ENCODE data around the gene TAGLN2. TPM values are rescaled to one million over a fixed set of nuclear protein-coding genes. Genes with fewer than 3 reads are reported as not detected.

TAGLN2 gene
- 100 to 1,000 TPM; 457 to 593 TPM for total RNA-seq

- Mint-ChIP-seq H3K4me1 (peaks cover 45% of the 10 kb centered on the region), H3K27ac (peak within 1 kb of the TSS; percentile 99), H3K36me3 (ENCODE audit: low read depth) (peaks cover 57% of the 10 kb centered on the region), H3K4me3 (peak within 1 kb of the TSS; percentile 89), H3K9me3 (no peaks in the 10 kb centered on the region), H3K27me3 (no peaks in the 10 kb centered on the region)
- ATAC-seq (replicated peaks): peak; percentile 66
These were observed at the start of gene TAGLN2 for GRCh38 chr1:159924791-159925718. Gene TAGLN2, minus strand, starts transcription at chr1:159925507. Its CDS starts 4,998 bp downstream, at chr1:159920509.

GRCh38 chr1:159974350-159974965 is 49.2 kb upstream of the TAGLN2 start:
- Mint-ChIP-seq H3K4me1 (no peaks in the 10 kb centered on the region), H3K36me3 (ENCODE audit: low read depth) (no peaks in the 10 kb centered on the region), H3K27me3 (peaks cover 21% of the 10 kb centered on the region), H3K9me3 (no peaks in the 10 kb centered on the region), H3K27ac (no peak overlapping the region), H3K4me3 (no peak overlapping the region)
- no peak for ATAC-seq (replicated peaks)

- Mint-ChIP-seq H3K36me3 (ENCODE audit: low read depth) (no peaks in the 10 kb centered on the region), H3K9me3 (no peaks in the 10 kb centered on the region), H3K27me3 (peaks cover 20% of the 10 kb centered on the region), H3K27ac (no peak overlapping the region), H3K4me1 (no peaks in the 10 kb centered on the region), H3K4me3 (no peak overlapping the region)
- ATAC-seq (replicated peaks): no peak
These were observed 48.1 kb upstream of the TAGLN2 start for GRCh38 chr1:159973350-159973940.

GRCh38 chr1:159972443-159973205 is 47.3 kb upstream of the TAGLN2 start:
- no peaks in the 10 kb centered on the region for H3K4me1 Mint-ChIP-seq
- peaks cover 27% of the 10 kb centered on the region for H3K27me3 Mint-ChIP-seq
- no peak overlapping the region for H3K4me3 Mint-ChIP-seq
- H3K36me3 Mint-ChIP-seq (ENCODE audit: low read depth): no peaks in the 10 kb centered on the region
- no peaks in the 10 kb centered on the region for H3K9me3 Mint-ChIP-seq
- ATAC-seq (replicated peaks): no peak
- H3K27ac Mint-ChIP-seq: no peak overlapping the region

GRCh38 chr1:159970932-159971342 is 45.6 kb upstream of the TAGLN2 start:
- Mint-ChIP-seq H3K9me3 (no peaks in the 10 kb centered on the region), H3K4me1 (no peaks in the 10 kb centered on the region), H3K36me3 (ENCODE audit: low read depth) (no peaks in the 10 kb centered on the region), H3K27ac (no peak overlapping the region), H3K27me3 (peaks cover 20% of the 10 kb centered on the region), H3K4me3 (no peak overlapping the region)
- no peak for ATAC-seq (replicated peaks)

GRCh38 chr1:159968901-159969300 is 43.6 kb upstream of the TAGLN2 start:
- ATAC-seq (replicated peaks): no peak
- Mint-ChIP-seq H3K4me1 (no peaks in the 10 kb centered on the region), H3K27me3 (peaks cover 29% of the 10 kb centered on the region), H3K36me3 (ENCODE audit: low read depth) (no peaks in the 10 kb centered on the region), H3K4me3 (no peak overlapping the region), H3K27ac (no peak overlapping the region), H3K9me3 (no peaks in the 10 kb centered on the region)

GRCh38 chr1:159965263-159965662 is 40.0 kb upstream of the TAGLN2 start:
- ATAC-seq (replicated peaks): no peak
- no peaks in the 10 kb centered on the region for H3K4me1 Mint-ChIP-seq
- peaks cover 25% of the 10 kb centered on the region for H3K27me3 Mint-ChIP-seq
- H3K4me3 Mint-ChIP-seq: no peak overlapping the region
- H3K36me3 Mint-ChIP-seq (ENCODE audit: low read depth): no peaks in the 10 kb centered on the region
- H3K27ac Mint-ChIP-seq: no peak overlapping the region
- no peaks in the 10 kb centered on the region for H3K9me3 Mint-ChIP-seq

- Mint-ChIP-seq H3K9me3 (no peaks in the 10 kb centered on the region), H3K27ac (no peak overlapping the region), H3K4me1 (no peaks in the 10 kb centered on the region), H3K27me3 (peaks cover 29% of the 10 kb centered on the region), H3K4me3 (no peak overlapping the region), H3K36me3 (ENCODE audit: low read depth) (no peaks in the 10 kb centered on the region)
- ATAC-seq (replicated peaks): no peak
These were observed 38.8 kb upstream of the TAGLN2 start for GRCh38 chr1:159964144-159964543.

- no peak for ATAC-seq (replicated peaks)
- Mint-ChIP-seq H3K27me3 (peaks cover 16% of the 10 kb centered on the region), H3K4me1 (peaks cover 5% of the 10 kb centered on the region), H3K9me3 (no peaks in the 10 kb centered on the region), H3K36me3 (ENCODE audit: low read depth) (no peaks in the 10 kb centered on the region), H3K27ac (no peak overlapping the region), H3K4me3 (no peak overlapping the region)
These were observed 36.9 kb upstream of the TAGLN2 start for GRCh38 chr1:159962176-159962575.

GRCh38 chr1:159961636-159962035 is 36.3 kb upstream of the TAGLN2 start:
- no peak overlapping the region for H3K4me3 Mint-ChIP-seq
- H3K27me3 Mint-ChIP-seq: peaks cover 16% of the 10 kb centered on the region
- H3K9me3 Mint-ChIP-seq: no peaks in the 10 kb centered on the region
- no peaks in the 10 kb centered on the region for H3K36me3 Mint-ChIP-seq (ENCODE audit: low read depth)
- no peak overlapping the region for H3K27ac Mint-ChIP-seq
- ATAC-seq (replicated peaks): no peak
- H3K4me1 Mint-ChIP-seq: peaks cover 5% of the 10 kb centered on the region

GRCh38 chr1:159960721-159961381 is 35.5 kb upstream of the TAGLN2 start:
- ATAC-seq (replicated peaks): no peak
- Mint-ChIP-seq H3K27ac (no peak overlapping the region), H3K4me3 (no peak overlapping the region), H3K36me3 (ENCODE audit: low read depth) (no peaks in the 10 kb centered on the region), H3K4me1 (peaks cover 5% of the 10 kb centered on the region), H3K9me3 (no peaks in the 10 kb centered on the region), H3K27me3 (peaks cover 16% of the 10 kb centered on the region)

GRCh38 chr1:159959451-159959850 is 34.1 kb upstream of the TAGLN2 start:
- Mint-ChIP-seq H3K36me3 (ENCODE audit: low read depth) (no peaks in the 10 kb centered on the region), H3K27me3 (peaks cover 9% of the 10 kb centered on the region), H3K4me3 (no peak overlapping the region), H3K9me3 (no peaks in the 10 kb centered on the region), H3K4me1 (peaks cover 5% of the 10 kb centered on the region), H3K27ac (no peak overlapping the region)
- no peak for ATAC-seq (replicated peaks)

GRCh38 chr1:159958719-159959380 is 33.5 kb upstream of the TAGLN2 start:
- no peak overlapping the region for H3K4me3 Mint-ChIP-seq
- H3K4me1 Mint-ChIP-seq: peaks cover 5% of the 10 kb centered on the region

More at GRCh38 chr1:159958719-159959380, 33.5 kb upstream of the TAGLN2 start:
- H3K9me3 Mint-ChIP-seq: no peaks in the 10 kb centered on the region
- H3K27ac Mint-ChIP-seq: no peak overlapping the region
- peak; percentile 86 for ATAC-seq (replicated peaks)
- H3K27me3 Mint-ChIP-seq: peaks cover 14% of the 10 kb centered on the region
- no peaks in the 10 kb centered on the region for H3K36me3 Mint-ChIP-seq (ENCODE audit: low read depth)

Measured in activated T-helper 17 cell treated with anti-CD3 and anti-CD28 coated beads, Interleukin-2, amount 50 U/mL, for 72 hours (primary cell).